Tibial artery (tissue), 4 donors: ENCODE data around the gene WFS1.

Experiments used
- DNase-seq, 2 donors: peaks; one replicate each; pipeline ENCODE4 v3.0.0-alpha.2; 2019
- H3K27ac ChIP-seq, 2 donors: fragments of 200-600 bp; sonication (generic) in 1 of 2; 1 replicate in 1 of 2; 2 replicates in 1 of 2; pipeline ENCODE4 v1.5.1; 2018 to 2019; ENCODE audit warnings: mild to moderate bottlenecking in 1 of 2
- H3K27me3 ChIP-seq, 2 donors: fragments of 200-600 bp; sonication (generic) in 1 of 2; one replicate each; pipeline versions ENCODE4 v1.5.1 to v1.6.0; 2016 to 2019
- H3K36me3 ChIP-seq, 3 donors: fragments of 200-600 bp; sonication (generic) in 2 of 3; one replicate each; pipeline ENCODE4 v1.5.1; 2016 to 2019; ENCODE audit warnings: mild to moderate bottlenecking in 2 of 3
- H3K4me1 ChIP-seq, 4 donors: fragments of 200-600 bp; sonication (generic) in 2 of 4; 1 replicate in 3 of 4; 2 replicates in 1 of 4; pipeline ENCODE4 v1.5.1; 2016 to 2019
- H3K4me3 ChIP-seq, 2 donors: fragments of 200-600 bp; sonication (generic) in 1 of 2; 1 replicate in 1 of 2; 2 replicates in 1 of 2; pipeline ENCODE4 v1.5.1; 2018 to 2019; ENCODE audit warnings: mild to moderate bottlenecking in 2 of 2
- H3K9me3 ChIP-seq, 3 donors: fragments of 200-600 bp; sonication (generic) in 1 of 3; one replicate each; pipeline ENCODE4 v1.5.1; 2016 to 2019
- intact Hi-C: fragments of 100-400 bp; cut with DNase I; formaldehyde crosslinking; loops from one replicate; pipeline ENCODE4 v1.15.0; 2023; ENCODE audit warnings: low total_unique reads
- TF ChIP-seq, protein P1 (sequence below), 2 experiments: fragments of 200-600 bp in 1 of 2; fragments of 450-650 bp in 1 of 2; IDR thresholded peaks; one replicate each; pipeline ENCODE4 v1.5.1; 2017 to 2019; ENCODE audit warnings: antibody characterized with exemption in 2 of 2, mild to moderate bottlenecking in 1 of 2, moderate library complexity in 1 of 2

Gene WFS1

DNA sequence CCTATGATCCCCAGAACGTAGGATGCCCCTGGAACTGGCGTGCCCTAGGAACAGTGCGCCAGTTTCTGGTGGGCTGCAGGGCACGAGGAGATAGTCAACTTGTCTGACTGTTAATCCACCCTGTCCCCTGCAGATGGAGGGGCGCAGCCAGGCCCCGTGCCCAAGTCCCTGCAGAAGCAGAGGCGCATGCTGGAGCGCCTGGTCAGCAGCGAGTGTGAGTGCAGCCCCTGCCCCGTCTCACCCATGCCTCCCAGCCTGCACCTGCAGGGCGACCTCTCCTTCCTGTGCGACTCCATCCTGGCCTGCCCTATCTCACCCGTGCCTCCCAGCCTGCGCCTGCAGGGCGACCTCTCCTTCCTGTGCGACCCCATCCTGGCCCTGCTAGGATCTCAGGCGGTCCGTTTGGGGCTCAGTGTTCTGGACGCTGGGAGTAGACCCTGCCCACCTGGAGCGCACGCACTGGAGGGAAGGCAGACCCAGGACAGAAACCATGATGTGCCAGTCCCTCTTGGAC is 22.2 kb downstream of the WFS1 start:
- Histone ChIP-seq H3K27me3 (no peaks in the 10 kb centered on the region), H3K36me3 (peaks cover 90 to 100% (median 100%) of the 10 kb centered on the region in 3 donors), H3K27ac (no peak overlapping the region), H3K9me3 (no peaks in the 10 kb centered on the region), H3K4me3 (no peak overlapping the region), H3K4me1 (no peaks in the 10 kb centered on the region)
- TF ChIP-seq, protein P1, sequence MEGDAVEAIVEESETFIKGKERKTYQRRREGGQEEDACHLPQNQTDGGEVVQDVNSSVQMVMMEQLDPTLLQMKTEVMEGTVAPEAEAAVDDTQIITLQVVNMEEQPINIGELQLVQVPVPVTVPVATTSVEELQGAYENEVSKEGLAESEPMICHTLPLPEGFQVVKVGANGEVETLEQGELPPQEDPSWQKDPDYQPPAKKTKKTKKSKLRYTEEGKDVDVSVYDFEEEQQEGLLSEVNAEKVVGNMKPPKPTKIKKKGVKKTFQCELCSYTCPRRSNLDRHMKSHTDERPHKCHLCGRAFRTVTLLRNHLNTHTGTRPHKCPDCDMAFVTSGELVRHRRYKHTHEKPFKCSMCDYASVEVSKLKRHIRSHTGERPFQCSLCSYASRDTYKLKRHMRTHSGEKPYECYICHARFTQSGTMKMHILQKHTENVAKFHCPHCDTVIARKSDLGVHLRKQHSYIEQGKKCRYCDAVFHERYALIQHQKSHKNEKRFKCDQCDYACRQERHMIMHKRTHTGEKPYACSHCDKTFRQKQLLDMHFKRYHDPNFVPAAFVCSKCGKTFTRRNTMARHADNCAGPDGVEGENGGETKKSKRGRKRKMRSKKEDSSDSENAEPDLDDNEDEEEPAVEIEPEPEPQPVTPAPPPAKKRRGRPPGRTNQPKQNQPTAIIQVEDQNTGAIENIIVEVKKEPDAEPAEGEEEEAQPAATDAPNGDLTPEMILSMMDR (IDR thresholded peaks at IDR 0.05), result no peak
- DNase-seq, result no peak
- intact Hi-C loops, result no loop called here

DNA sequence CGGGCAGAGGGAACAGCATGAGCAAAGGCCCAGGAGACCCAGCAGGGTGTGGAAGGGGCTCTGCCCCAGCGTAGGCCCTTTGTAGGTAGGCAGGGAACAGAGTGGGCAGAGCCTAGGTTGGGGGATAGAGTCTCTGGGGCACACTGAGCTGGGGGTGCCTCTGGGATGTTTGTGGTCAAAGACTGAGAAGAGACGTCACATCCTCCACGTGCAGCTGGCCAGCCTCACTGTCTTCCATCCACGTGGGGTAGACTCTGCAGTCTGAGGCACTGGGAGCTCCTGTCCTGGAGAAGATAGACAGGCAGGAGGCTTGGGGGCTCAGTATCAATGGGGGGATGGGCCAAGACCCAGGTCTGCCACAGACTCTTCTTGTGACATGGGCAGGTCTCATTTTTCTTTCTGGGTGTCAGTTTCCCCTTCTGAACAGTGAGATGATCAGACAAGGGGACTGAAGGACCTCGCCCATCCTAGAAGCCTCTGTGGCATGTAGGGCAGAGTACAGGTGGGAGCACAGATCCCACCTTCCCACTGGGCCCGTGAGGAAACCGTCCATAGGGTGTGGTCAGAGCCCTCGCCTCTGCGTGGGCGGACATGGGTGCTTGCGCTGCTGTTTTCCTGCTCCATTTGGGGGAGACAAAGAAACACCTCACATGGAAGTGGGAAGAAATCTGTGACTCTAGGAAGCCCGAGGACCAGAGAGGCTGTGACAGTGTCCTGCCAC is 22.9 kb downstream of the WFS1 start:
- intact Hi-C loops, result no loop called here
- Histone ChIP-seq H3K36me3 (peaks cover 90 to 100% (median 100%) of the 10 kb centered on the region in 3 donors), H3K4me1 (no peaks in the 10 kb centered on the region), H3K27ac (no peak overlapping the region), H3K27me3 (no peaks in the 10 kb centered on the region), H3K9me3 (no peaks in the 10 kb centered on the region), H3K4me3 (no peak overlapping the region)
- TF ChIP-seq, protein P1 (IDR thresholded peaks at IDR 0.05), result no peak
- DNase-seq, result no peak

DNA sequence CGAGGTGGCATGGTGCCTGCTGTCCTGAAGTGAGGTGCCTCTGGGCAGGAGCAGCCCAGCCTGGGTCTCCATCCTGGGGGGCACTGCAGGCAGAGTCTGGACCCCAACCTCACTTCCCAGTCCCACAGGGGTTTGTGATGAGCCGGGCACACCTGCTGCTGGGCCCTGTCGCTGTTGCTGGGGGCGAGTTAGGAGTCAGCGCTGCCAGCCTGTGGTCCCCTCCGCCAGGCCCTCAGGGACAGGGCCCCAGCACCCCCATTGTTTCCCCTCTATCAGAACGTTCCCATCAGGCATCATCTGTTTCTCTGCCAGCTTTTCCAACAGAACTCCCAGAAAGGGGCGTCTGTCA is 23.4 kb downstream of the WFS1 start:
- Histone ChIP-seq H3K27ac (no peak overlapping the region), H3K27me3 (no peaks in the 10 kb centered on the region), H3K36me3 (peaks cover 90 to 100% (median 100%) of the 10 kb centered on the region in 3 donors), H3K9me3 (no peaks in the 10 kb centered on the region), H3K4me3 (no peak overlapping the region), H3K4me1 (no peaks in the 10 kb centered on the region)
- no peak for DNase-seq
- TF ChIP-seq, protein P1 (IDR thresholded peaks at IDR 0.05), result no peak
- intact Hi-C loops, result no loop called here

DNA sequence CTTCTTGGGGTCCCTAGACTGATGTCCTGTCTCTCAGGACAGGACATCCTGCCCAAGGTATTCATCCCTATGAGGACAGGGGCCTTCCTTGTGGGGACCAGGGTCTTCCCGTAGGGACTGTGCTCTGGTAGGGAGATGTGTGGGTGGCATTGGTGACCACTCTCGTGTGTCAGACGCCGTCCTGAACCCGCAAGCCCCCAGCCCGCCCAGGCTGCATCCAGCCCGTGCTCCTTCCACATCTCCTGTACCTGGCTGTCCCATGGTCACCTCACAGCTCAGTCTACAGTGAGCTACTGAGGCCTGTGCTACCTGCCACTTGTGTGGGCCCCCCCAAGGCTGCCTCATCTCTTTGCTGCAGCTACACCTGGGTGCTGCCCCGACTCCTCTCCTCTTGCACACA is 24.0 kb downstream of the WFS1 start:
- H3K4me1 ChIP-seq, result no peaks in the 10 kb centered on the region
- H3K36me3 ChIP-seq, result peaks cover 86 to 100% (median 98%) of the 10 kb centered on the region in 3 donors
- DNase-seq, result no peak

DNA sequence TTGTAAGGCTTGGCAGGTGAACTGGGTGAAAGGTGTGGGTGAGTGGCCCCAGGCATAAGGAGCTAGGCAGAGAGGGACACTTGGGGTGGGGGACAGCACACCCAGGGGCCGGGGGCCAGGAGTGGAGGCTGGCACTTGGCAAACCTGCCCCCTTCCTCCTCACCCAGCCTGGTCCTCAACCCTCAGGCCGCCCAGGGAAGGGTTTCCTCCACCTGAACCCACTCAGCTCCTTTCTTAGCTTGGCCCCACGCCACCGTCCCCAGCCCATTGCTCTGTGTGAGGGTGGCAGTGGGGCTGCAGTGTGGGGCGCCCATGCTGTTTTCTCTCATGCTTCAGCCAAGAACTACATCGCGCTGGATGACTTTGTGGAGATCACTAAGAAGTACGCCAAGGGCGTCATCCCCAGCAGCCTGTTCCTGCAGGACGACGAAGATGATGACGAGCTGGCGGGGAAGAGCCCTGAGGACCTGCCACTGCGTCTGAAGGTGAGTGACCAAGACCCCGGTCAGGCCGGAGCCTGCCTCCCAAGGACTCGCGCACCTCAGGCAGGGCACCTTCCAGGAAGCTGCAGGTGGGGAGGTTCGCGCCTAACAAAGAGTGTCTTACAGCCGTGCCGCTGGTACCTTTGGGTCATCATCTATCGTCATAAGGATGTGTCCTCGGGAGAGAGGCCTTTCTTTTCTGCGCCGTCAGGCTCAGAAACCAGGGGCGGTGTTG is 25.2 kb downstream of the WFS1 start:
- H3K4me3 ChIP-seq, result no peak overlapping the region
- H3K4me1 ChIP-seq, result no peaks in the 10 kb centered on the region
- TF ChIP-seq, protein P1 (IDR thresholded peaks at IDR 0.05), result no peak
- intact Hi-C loops, result no loop called here
- no peaks in the 10 kb centered on the region for H3K9me3 ChIP-seq
- peaks cover 74 to 96% (median 92%) of the 10 kb centered on the region in 3 donors for H3K36me3 ChIP-seq
- no peak for DNase-seq
- no peaks in the 10 kb centered on the region for H3K27me3 ChIP-seq
- no peak overlapping the region for H3K27ac ChIP-seq

More for the DNA sequence above, 24.0 kb downstream of the WFS1 start:
- Histone ChIP-seq H3K4me3 (no peak overlapping the region), H3K9me3 (no peaks in the 10 kb centered on the region), H3K27ac (no peak overlapping the region), H3K27me3 (no peaks in the 10 kb centered on the region)
- intact Hi-C loops, result no loop called here
- TF ChIP-seq, protein P1 (IDR thresholded peaks at IDR 0.05), result no peak
